Measurements from ENCODE around the gene XCL2.

The XCL2 gene

GRCh38 chr1:168497376-168497950 lies 46.3 kb downstream of the XCL2 start:
- H3K4me1 ChIP-seq (ENCODE audit: control insufficient read depth, insufficient read depth, low read length) = peaks cover 37% of the 10 kb centered on the region
- H3K9ac ChIP-seq (ENCODE audit: low read depth, low read length) = no peak overlapping the region
- peak overlapping the region; percentile 8 for H3K4me3 ChIP-seq (ENCODE audit: low read length)
- no peaks in the 10 kb centered on the region for H3K27me3 ChIP-seq (ENCODE audit: control insufficient read depth, insufficient read depth, low read length)
- no peaks in the 10 kb centered on the region for H3K9me3 ChIP-seq (replicated peaks; ENCODE audit: low read length)
- H3K4me2 ChIP-seq (ENCODE audit: low read length) = no peak overlapping the region
- H3K36me3 ChIP-seq (ENCODE audit: insufficient read depth, low read length) = no peaks in the 10 kb centered on the region

GRCh38 chr1:168491527-168492164 lies 52.2 kb downstream of the XCL2 start:
- H3K4me2 ChIP-seq (ENCODE audit: low read length) = no peak overlapping the region
- H3K9me3 ChIP-seq (replicated peaks; ENCODE audit: low read length) = no peaks in the 10 kb centered on the region
- H3K27me3 ChIP-seq (ENCODE audit: control insufficient read depth, insufficient read depth, low read length) = no peaks in the 10 kb centered on the region
- no peak overlapping the region for H3K4me3 ChIP-seq (ENCODE audit: low read length)
- H3K36me3 ChIP-seq (ENCODE audit: insufficient read depth, low read length) = no peaks in the 10 kb centered on the region
- peaks cover 6% of the 10 kb centered on the region for H3K4me1 ChIP-seq (ENCODE audit: control insufficient read depth, insufficient read depth, low read length)
- no peak overlapping the region for H3K9ac ChIP-seq (ENCODE audit: low read depth, low read length)
